ENCODE data around the gene PAK3. TPM values are rescaled to one million over a fixed set of nuclear protein-coding genes. Genes with fewer than 3 reads are reported as not detected.

PAK3 gene
- total RNA-seq, 1 donor from 2014 or later: 0.25 TPM

DNA sequence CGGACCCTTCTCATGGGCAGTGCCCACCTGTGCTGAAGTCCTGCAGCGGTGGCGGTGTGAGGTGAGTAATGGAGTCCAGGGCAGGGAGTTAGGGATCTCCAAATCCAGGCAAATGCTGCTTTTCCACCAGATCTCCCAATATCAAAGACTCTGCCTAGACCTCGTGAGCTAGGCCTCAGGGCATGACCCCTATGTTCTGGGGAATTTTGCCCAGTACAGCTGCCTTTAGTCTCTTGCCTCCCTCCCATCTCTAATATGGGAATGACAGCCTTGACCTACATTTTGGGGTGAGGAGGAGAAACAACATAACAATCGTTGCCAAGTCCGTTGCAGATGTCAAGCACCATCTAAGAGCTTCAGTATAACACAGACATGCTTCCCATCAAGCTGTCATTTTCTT is 7.3 kb downstream of the PAK3 start:
- intact Hi-C loops (cut with micrococcal nuclease): loop anchor here (5.0 kb wide), 1 partner anchor 111 kb away; no protein-coding TSS in a partner anchor
- DNase-seq (ENCODE audit: low spot score): no peak

DNA sequence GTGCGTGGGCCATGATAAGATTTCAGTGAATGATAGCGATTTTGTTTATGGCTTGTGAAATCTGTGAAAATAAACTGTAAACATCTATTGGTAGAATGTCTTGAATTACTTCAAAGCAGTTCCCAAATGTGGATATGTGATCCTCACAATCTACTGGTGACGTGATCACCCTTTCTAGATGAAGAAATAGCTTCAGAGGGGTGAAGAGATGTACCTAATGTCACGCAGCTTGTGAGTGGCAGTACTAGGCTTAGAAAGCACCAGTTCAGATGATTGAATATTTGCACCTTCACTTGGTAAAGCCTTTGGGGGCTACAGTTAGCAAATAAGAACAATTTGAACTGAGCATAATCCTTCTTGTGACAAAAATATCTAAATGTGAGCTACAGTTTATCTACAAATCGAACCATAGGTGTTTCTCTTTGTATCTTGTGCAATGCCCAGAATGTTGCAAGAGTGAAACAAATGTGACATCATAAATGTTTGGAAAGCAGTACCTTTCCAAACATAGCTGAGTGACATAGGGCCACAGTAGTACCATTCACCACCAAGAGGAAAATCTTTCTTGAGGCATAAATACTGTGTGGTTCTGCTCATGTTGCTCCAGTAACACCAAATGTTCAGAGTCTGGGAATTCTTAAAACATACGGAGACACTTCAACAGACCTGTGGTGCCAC is 14.2 kb downstream of the PAK3 start:
- no peak overlapping the region for H3K27ac Mint-ChIP-seq
- no peak overlapping the region for H3K4me3 Mint-ChIP-seq (ENCODE audit: low read depth)
- no peaks in the 10 kb centered on the region for H3K9me3 Mint-ChIP-seq
- no peaks in the 10 kb centered on the region for H3K36me3 Mint-ChIP-seq (ENCODE audit: low read depth)
- DNase-seq (ENCODE audit: low spot score): no peak
- intact Hi-C loops (cut with micrococcal nuclease): no loop called here
- H3K4me1 Mint-ChIP-seq (ENCODE audit: low read depth): no peaks in the 10 kb centered on the region
- H3K27me3 Mint-ChIP-seq (ENCODE audit: low read depth): no peaks in the 10 kb centered on the region

More for the DNA sequence above, 7.3 kb downstream of the PAK3 start:
- no peaks in the 10 kb centered on the region for H3K9me3 Mint-ChIP-seq
- peaks cover 3% of the 10 kb centered on the region for H3K27me3 Mint-ChIP-seq (ENCODE audit: low read depth)
- no peak overlapping the region for H3K4me3 Mint-ChIP-seq (ENCODE audit: low read depth)
- H3K4me1 Mint-ChIP-seq (ENCODE audit: low read depth): peaks cover 6% of the 10 kb centered on the region
- H3K27ac Mint-ChIP-seq: no peak overlapping the region
- H3K36me3 Mint-ChIP-seq (ENCODE audit: low read depth): no peaks in the 10 kb centered on the region

DNA sequence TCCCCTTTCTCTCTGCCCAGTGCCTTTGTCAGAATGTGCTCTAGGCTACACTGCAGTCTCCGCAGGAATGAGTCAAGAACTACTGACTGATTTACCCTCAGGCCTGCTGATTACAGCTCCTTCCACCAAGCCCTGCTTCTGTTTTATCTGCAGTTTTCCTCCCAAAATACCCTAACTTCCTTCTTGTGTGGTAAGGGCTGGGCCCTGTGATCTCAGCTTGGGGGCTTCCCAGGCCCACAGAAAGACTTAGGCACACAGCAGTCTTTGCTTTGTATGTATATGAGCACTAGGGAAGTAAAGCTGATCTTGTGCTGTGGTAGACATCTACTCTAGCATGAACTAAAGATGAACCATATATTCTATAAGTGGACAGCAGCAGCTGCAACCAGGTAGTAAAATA is 18.8 kb downstream of the PAK3 start:
- no peaks in the 10 kb centered on the region for H3K36me3 Mint-ChIP-seq (ENCODE audit: low read depth)
- H3K4me3 Mint-ChIP-seq (ENCODE audit: low read depth): no peak overlapping the region
- H3K27ac Mint-ChIP-seq: no peak overlapping the region
- no peaks in the 10 kb centered on the region for H3K9me3 Mint-ChIP-seq
- intact Hi-C loops (cut with micrococcal nuclease): no loop called here
- H3K4me1 Mint-ChIP-seq (ENCODE audit: low read depth): no peaks in the 10 kb centered on the region
- no peaks in the 10 kb centered on the region for H3K27me3 Mint-ChIP-seq (ENCODE audit: low read depth)
- no peak for DNase-seq (ENCODE audit: low spot score)

DNA sequence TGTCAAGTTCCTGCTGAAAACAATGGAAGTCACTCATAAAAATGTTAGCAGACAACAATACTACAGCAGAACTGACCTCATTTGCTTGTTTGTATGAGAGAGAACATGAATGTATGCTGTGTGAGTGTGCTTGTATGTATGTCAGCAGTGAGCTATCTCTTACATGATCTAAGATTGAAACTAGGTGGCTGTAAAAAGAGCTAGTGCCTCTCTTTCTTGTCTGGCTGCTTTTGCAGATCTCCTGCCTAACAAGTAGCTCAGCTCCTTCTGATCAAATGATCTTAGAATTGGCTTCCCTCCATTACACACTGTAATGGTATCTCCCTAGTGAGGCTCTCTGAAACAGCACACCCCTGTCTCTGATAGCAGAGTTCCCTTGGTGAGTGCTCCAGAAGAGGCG is 20.7 kb downstream of the PAK3 start:
- intact Hi-C loops (cut with micrococcal nuclease): no loop called here
- H3K36me3 Mint-ChIP-seq (ENCODE audit: low read depth): no peaks in the 10 kb centered on the region
- no peaks in the 10 kb centered on the region for H3K27me3 Mint-ChIP-seq (ENCODE audit: low read depth)
- peak overlapping the region; percentile 35 for H3K27ac Mint-ChIP-seq
- H3K4me1 Mint-ChIP-seq (ENCODE audit: low read depth): peaks cover 2% of the 10 kb centered on the region
- H3K4me3 Mint-ChIP-seq (ENCODE audit: low read depth): no peak overlapping the region
- no peak for DNase-seq (ENCODE audit: low spot score)
- no peaks in the 10 kb centered on the region for H3K9me3 Mint-ChIP-seq

DNA sequence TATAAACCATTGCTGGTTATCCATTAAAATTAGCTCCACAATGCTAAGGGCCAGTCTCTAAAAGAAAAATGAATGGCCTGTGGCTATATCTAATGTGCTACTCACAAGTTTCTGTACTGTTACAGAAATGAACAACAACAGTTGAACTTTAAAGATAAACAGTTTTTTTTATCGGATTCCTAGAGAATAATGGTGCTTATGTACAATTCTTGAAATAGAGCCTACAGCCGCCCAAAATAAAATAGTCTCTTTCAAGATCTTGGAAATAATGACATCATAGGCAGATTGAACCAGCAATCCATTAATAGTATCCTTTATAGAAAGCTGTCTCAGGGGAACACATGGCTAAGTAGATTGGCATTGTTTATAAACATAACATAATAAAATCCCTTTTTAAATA is 23.4 kb downstream of the PAK3 start:
- Mint-ChIP-seq H3K36me3 (ENCODE audit: low read depth) (no peaks in the 10 kb centered on the region), H3K4me1 (ENCODE audit: low read depth) (peaks cover 18% of the 10 kb centered on the region), H3K27me3 (ENCODE audit: low read depth) (no peaks in the 10 kb centered on the region), H3K27ac (no peak overlapping the region), H3K4me3 (ENCODE audit: low read depth) (no peak overlapping the region), H3K9me3 (no peaks in the 10 kb centered on the region)
- intact Hi-C loops (cut with micrococcal nuclease): no loop called here
- DNase-seq (ENCODE audit: low spot score): no peak

DNA sequence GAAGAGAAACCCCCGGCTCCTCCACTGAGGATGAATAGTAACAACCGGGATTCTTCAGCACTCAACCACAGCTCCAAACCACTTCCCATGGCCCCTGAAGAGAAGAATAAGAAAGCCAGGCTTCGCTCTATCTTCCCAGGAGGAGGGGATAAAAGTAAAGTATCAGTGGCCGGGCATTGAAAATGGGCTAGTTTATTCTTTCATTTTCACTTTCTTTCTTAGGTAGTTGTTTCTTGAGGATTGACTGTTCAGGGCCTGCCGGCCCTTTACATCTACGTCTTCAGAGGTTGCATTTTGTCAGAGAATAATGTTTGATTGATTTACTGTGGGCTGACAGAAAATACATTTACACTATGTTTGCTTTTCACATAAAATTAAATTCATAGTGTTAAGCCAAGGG is 27.1 kb downstream of the PAK3 start:
- H3K9me3 Mint-ChIP-seq: no peaks in the 10 kb centered on the region
- peak overlapping the region; percentile 89 for H3K27ac Mint-ChIP-seq
- no peaks in the 10 kb centered on the region for H3K36me3 Mint-ChIP-seq (ENCODE audit: low read depth)
- intact Hi-C loops (cut with micrococcal nuclease): loop anchor here (5.0 kb wide), 1 partner anchor 44 kb away; no protein-coding TSS in a partner anchor
- no peaks in the 10 kb centered on the region for H3K27me3 Mint-ChIP-seq (ENCODE audit: low read depth)
- no peak for DNase-seq (ENCODE audit: low spot score)
- H3K4me3 Mint-ChIP-seq (ENCODE audit: low read depth): peak overlapping the region; percentile 66
- peaks cover 26% of the 10 kb centered on the region for H3K4me1 Mint-ChIP-seq (ENCODE audit: low read depth)

DNA sequence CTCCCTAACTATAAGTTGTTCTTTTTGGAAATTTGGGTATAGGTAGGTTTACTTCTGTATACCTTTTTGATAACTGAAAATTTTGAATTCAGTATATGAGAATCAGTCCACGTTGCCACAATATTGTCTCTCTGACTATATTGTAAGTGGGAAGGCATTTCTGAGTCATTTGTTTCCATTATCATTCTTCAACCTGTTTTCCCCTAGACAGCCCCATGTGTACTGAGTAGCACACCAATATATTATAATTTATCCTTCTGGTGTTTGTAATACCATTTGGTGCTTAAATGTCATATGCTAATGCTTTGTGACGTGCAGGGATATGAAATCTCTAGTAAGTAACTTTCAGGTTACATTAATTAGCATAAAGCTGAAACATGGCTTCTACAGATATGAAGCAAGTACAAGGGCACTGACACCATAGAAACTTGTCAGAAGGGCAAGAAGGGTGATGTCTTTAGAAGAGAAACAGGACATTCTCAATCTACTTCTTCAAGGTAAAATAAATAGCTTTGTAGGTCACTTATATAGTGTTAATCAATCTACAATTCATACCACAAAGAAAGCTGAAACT is 27.7 kb downstream of the PAK3 start:
- Mint-ChIP-seq H3K27ac (peak overlapping the region; percentile 89), H3K9me3 (no peaks in the 10 kb centered on the region), H3K4me3 (ENCODE audit: low read depth) (peak overlapping the region; percentile 47), H3K4me1 (ENCODE audit: low read depth) (peaks cover 26% of the 10 kb centered on the region), H3K27me3 (ENCODE audit: low read depth) (no peaks in the 10 kb centered on the region), H3K36me3 (ENCODE audit: low read depth) (no peaks in the 10 kb centered on the region)
- no peak for DNase-seq (ENCODE audit: low spot score)
- intact Hi-C loops (cut with micrococcal nuclease): loop anchor here (5.0 kb wide), 1 partner anchor 44 kb away; no protein-coding TSS in a partner anchor

DNA sequence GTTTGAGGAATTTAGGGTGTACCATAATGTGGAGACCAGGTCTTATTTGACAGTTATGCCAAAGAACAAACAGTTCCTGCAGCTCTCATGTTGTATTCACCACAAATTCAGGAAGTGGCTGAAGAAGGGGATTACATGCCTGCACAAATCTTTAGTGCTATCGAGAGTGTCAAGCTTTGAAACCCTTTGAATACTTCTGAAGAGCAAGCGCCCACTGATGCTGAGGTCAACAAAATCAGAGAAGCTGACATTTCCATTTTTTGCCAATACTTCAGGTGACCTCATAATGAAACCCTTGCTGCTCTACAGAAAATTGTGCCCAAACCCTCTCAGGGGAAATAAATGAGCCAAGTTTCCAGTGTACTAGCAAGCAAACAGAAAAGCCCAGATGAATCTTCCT is 28.4 kb downstream of the PAK3 start:
- peaks cover 27% of the 10 kb centered on the region for H3K4me1 Mint-ChIP-seq (ENCODE audit: low read depth)
- H3K36me3 Mint-ChIP-seq (ENCODE audit: low read depth): no peaks in the 10 kb centered on the region
- no peaks in the 10 kb centered on the region for H3K9me3 Mint-ChIP-seq
- H3K27ac Mint-ChIP-seq: peak overlapping the region; percentile 89
- no peaks in the 10 kb centered on the region for H3K27me3 Mint-ChIP-seq (ENCODE audit: low read depth)
- H3K4me3 Mint-ChIP-seq (ENCODE audit: low read depth): no peak overlapping the region
- intact Hi-C loops (cut with micrococcal nuclease): loop anchor here (5.0 kb wide), 1 partner anchor 43 kb away; no protein-coding TSS in a partner anchor
- no peak for DNase-seq (ENCODE audit: low spot score)

DNA sequence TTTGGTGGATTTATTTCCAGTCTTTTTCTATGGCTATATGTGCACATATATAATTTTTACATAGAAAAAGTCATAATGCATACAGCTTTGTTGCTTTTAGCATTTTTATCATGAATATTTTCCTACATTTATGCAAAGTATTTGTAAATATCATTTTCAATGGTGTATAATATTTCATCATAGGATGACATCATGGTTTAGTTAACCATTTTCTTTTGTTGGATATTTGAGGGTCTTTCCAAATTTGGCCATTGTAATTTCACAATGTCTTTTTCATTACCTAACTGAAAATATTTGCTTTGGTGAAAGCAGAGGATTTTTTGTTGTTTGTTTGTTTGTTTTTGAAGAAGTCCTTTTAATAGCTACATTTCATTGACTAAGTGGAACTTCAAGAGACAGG is 31.0 kb downstream of the PAK3 start:
- Mint-ChIP-seq H3K4me3 (ENCODE audit: low read depth) (no peak overlapping the region), H3K36me3 (ENCODE audit: low read depth) (no peaks in the 10 kb centered on the region)
- no peak for DNase-seq (ENCODE audit: low spot score)

DNA sequence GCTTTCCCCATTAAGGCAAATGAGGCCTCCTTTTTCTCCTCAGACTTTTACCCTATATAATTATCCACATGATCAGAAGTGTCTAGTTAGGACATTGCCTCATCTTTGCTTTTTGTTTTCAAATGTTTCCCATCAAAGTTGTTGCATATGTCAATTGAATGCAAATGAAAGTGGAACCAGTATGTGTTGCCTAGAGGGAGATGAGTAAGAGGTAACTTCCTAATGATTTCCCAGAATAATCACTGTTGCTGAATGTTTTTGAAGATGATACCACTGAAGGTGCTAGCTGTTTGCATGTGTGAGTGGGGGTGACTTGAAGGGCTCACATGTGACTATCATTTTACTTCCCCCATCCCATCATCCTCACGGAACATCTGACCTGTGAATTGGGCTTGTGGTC is 33.9 kb downstream of the PAK3 start:
- no peaks in the 10 kb centered on the region for H3K27me3 Mint-ChIP-seq (ENCODE audit: low read depth)
- intact Hi-C loops (cut with micrococcal nuclease): no loop called here
- no peak for DNase-seq (ENCODE audit: low spot score)
- no peak overlapping the region for H3K4me3 Mint-ChIP-seq (ENCODE audit: low read depth)
- no peaks in the 10 kb centered on the region for H3K36me3 Mint-ChIP-seq (ENCODE audit: low read depth)
- no peaks in the 10 kb centered on the region for H3K9me3 Mint-ChIP-seq
- H3K4me1 Mint-ChIP-seq (ENCODE audit: low read depth): peaks cover 18% of the 10 kb centered on the region
- no peak overlapping the region for H3K27ac Mint-ChIP-seq

More for the DNA sequence above, 31.0 kb downstream of the PAK3 start:
- H3K27me3 Mint-ChIP-seq (ENCODE audit: low read depth): no peaks in the 10 kb centered on the region
- intact Hi-C loops (cut with micrococcal nuclease): no loop called here
- H3K27ac Mint-ChIP-seq: no peak overlapping the region
- no peaks in the 10 kb centered on the region for H3K9me3 Mint-ChIP-seq
- peaks cover 34% of the 10 kb centered on the region for H3K4me1 Mint-ChIP-seq (ENCODE audit: low read depth)

DNA sequence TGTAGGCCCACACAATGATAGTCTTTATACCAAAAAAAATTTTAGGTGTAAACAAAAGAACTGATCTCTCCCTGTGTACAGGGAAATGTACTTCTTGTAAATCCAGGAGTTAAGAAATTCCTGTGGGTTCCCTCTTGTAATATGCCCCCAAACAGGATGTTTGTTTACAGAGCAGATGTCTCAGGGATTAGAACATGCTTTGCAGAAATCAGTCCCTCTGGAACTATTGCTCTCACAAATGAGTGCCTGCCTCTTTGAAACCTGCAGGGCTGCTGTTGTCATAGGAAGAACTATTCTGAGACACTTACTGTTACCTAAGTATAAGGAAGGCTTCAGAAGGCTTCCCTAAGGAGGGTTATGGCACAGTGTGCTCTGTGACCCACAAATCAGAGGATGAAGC is 35.6 kb downstream of the PAK3 start:
- H3K36me3 Mint-ChIP-seq (ENCODE audit: low read depth): no peaks in the 10 kb centered on the region
- no peak for DNase-seq (ENCODE audit: low spot score)
- H3K27ac Mint-ChIP-seq: no peak overlapping the region
- no peaks in the 10 kb centered on the region for H3K9me3 Mint-ChIP-seq
- intact Hi-C loops (cut with micrococcal nuclease): no loop called here
- no peaks in the 10 kb centered on the region for H3K27me3 Mint-ChIP-seq (ENCODE audit: low read depth)
- no peak overlapping the region for H3K4me3 Mint-ChIP-seq (ENCODE audit: low read depth)
- peaks cover 14% of the 10 kb centered on the region for H3K4me1 Mint-ChIP-seq (ENCODE audit: low read depth)

DNA sequence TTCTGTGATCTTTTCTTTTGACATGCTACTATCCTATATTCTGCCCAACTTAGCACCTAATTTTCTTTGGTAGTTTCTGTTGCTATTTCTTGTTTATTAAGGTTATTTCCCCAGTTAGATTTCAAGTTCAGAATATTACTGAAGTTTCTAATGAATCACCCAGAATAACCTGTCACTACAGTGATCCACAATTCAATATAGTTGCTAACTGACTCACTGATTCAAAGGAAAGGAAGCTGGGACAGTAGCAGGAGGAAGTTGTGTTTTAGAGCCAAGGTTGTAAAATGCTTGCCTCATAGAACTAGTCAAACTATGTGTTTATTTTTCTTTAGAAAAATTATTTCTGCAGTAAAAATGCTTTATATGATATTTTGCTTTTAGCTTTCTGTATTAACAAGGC is 37.4 kb downstream of the PAK3 start:
- no peak for DNase-seq (ENCODE audit: low spot score)
- Mint-ChIP-seq H3K4me3 (ENCODE audit: low read depth) (no peak overlapping the region), H3K4me1 (ENCODE audit: low read depth) (peaks cover 14% of the 10 kb centered on the region), H3K27me3 (ENCODE audit: low read depth) (no peaks in the 10 kb centered on the region), H3K9me3 (no peaks in the 10 kb centered on the region), H3K27ac (no peak overlapping the region), H3K36me3 (ENCODE audit: low read depth) (no peaks in the 10 kb centered on the region)
- intact Hi-C loops (cut with micrococcal nuclease): no loop called here

DNA sequence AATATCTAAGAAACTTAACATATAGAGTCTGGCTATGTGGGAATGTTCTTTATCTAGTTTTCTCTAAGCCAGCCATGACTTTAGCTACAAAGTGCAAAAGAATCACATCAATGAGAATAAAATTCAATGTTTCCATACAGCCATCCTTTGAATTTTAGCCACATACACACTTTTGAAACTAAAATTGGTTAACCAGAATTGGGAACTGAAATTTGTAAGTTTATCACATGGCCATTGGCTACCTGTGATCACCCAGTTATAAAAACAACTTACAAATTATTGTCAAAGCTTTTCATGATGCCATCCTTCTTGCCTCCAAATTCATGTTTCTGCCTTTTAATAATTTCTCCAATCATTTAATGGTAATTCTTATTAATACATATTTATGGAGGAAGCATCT is 49.9 kb downstream of the PAK3 start:
- DNase-seq (ENCODE audit: low spot score): no peak
- Mint-ChIP-seq H3K27ac (no peak overlapping the region), H3K4me3 (ENCODE audit: low read depth) (no peak overlapping the region), H3K36me3 (ENCODE audit: low read depth) (no peaks in the 10 kb centered on the region), H3K27me3 (ENCODE audit: low read depth) (peaks cover 5% of the 10 kb centered on the region), H3K9me3 (no peaks in the 10 kb centered on the region), H3K4me1 (ENCODE audit: low read depth) (no peaks in the 10 kb centered on the region)
- intact Hi-C loops (cut with micrococcal nuclease): no loop called here

Measured in activated T-helper 2 cell treated with anti-CD3 and anti-CD28 coated beads, Interferon-gamma antibody, Interleukin-2, Interleukin-4, amounts not matched to agents 10 μg/mL and 5 μg/mL and 100 μg/mL, durations not matched to agents 14 hours and 24 hours and 36 hours (primary cell).